Caco-2 (cell line): ENCODE measurements around the gene MYO9A. TPM values are rescaled to one million over a fixed set of nuclear protein-coding genes. Genes with fewer than 3 reads are reported as not detected.

Experiments used
- BruUV-seq: library from RNA; stranded (reverse); fragments of 400-500 nt; replicated peaks from 2 replicates; lab custom pipeline; 2021; lab: Mats Ljungman, UMichigan
- CTCF ChIA-PET: fragments of 300-600 bp; sonication (Branson Sonifier 250); formaldehyde crosslinking; loops from one replicate; lab custom pipeline; 2022; ENCODE audit warnings: antibody characterized with exemption; lab: Charles Lee
- POLR2A ChIA-PET: fragments of 300-600 bp; sonication (Branson Sonifier 250); formaldehyde crosslinking; loops from one replicate; lab custom pipeline; 2022; ENCODE audit warnings: antibody characterized with exemption; lab: Charles Lee
- DNase-seq, 2 experiments: peaks; one replicate each; pipeline versions ENCODE4 v3.0.0 to v3.0.0-alpha.2; 2020 to 2022
- H3K27me3 ChIP-seq: replicated peaks from 2 replicates; pipeline ENCODE4 v1.6.0; 2011; ENCODE audit warnings: low read length; ENCODE audit not compliant: control insufficient read depth, insufficient read depth
- H3K36me3 ChIP-seq: 2 replicates; pipeline ENCODE4 v1.5.1; 2011; ENCODE audit warnings: low read length; ENCODE audit not compliant: control insufficient read depth, insufficient read depth
- H3K4me1 ChIP-seq: fragments of 250-450 bp; sonication (Bioruptor Pico); 2 replicates; pipeline ENCODE4 v1.5.1; 2020; ENCODE audit warnings: mild to moderate bottlenecking
- H3K4me3 ChIP-seq: 2 replicates; pipeline ENCODE4 v1.5.1; 2011; ENCODE audit warnings: low read depth, mild to moderate bottlenecking, control low read depth, low read length
- H3K9me3 ChIP-seq: fragments of 250-450 bp; sonication (Bioruptor Pico); 2 replicates; pipeline ENCODE4 v1.5.1; 2020; ENCODE audit warnings: mild to moderate bottlenecking, moderate library complexity
- H3K27ac Mint-ChIP-seq: one replicate; pipeline ENCODE4 v1.8.0; 2022; ENCODE audit warnings: mixed read lengths; ENCODE audit not compliant: unreplicated experiment
- H3K27me3 Mint-ChIP-seq: one replicate; pipeline ENCODE4 v1.8.0; 2022; ENCODE audit warnings: mixed read lengths; ENCODE audit not compliant: insufficient read depth, unreplicated experiment
- H3K36me3 Mint-ChIP-seq: one replicate; pipeline ENCODE4 v1.8.0; 2022; ENCODE audit warnings: mild to moderate bottlenecking, mixed read lengths; ENCODE audit not compliant: insufficient read depth, unreplicated experiment
- H3K4me1 Mint-ChIP-seq: one replicate; pipeline ENCODE4 v1.8.0; 2022; ENCODE audit warnings: low read depth, mixed read lengths; ENCODE audit not compliant: unreplicated experiment
- H3K4me3 Mint-ChIP-seq: one replicate; pipeline ENCODE4 v1.8.0; 2022; ENCODE audit warnings: mild to moderate bottlenecking, moderate library complexity, mixed read lengths; ENCODE audit not compliant: unreplicated experiment
- H3K9me3 Mint-ChIP-seq: one replicate; pipeline ENCODE4 v1.8.0; 2022; ENCODE audit warnings: mixed read lengths; ENCODE audit not compliant: unreplicated experiment
- CTCF ChIP-seq, 2 experiments: fragments of 200-600 bp in 1 of 2; IDR thresholded peaks; 1 replicate in 1 of 2; 2 replicates in 1 of 2; pipeline versions ENCODE4 v1.5.1 to v1.8.0; 2011 to 2022; ENCODE audit warnings: antibody characterized with exemption in 1 of 2, control low read depth in 1 of 2, inconsistent platforms in 1 of 2, low read depth in 1 of 2, low read length in 1 of 2, mild to moderate bottlenecking in 1 of 2, moderate library complexity in 1 of 2; ENCODE audit not compliant: insufficient read depth in 1 of 2, severe bottlenecking in 1 of 2, unreplicated experiment in 1 of 2
- intact Hi-C: fragments of 100-400 bp; cut with micrococcal nuclease; formaldehyde crosslinking; loops from one replicate; pipeline ENCODE4 v1.10.0; 2022; ENCODE audit not compliant: unreplicated experiment
- total RNA-seq: library from RNA; stranded (reverse); gene quantifications from 2 replicates; pipeline ENCODE4 v1.2.3, GENCODE V29; 2022

Gene MYO9A
- total RNA-seq, 1 experiment from 2014 or later: 71.9 TPM

GRCh38 chr15:71945012-71945411 lies 172.9 kb downstream of the MYO9A start:
- H3K9me3 ChIP-seq: no peaks in the 10 kb centered on the region
- no peaks in the 10 kb centered on the region for H3K4me1 ChIP-seq
- no peaks in the 10 kb centered on the region for H3K36me3 ChIP-seq
- H3K36me3 Mint-ChIP-seq: peaks cover 11% of the 10 kb centered on the region
- no peaks in the 10 kb centered on the region for H3K27me3 Mint-ChIP-seq
- intact Hi-C loops: no loop called here
- H3K4me3 Mint-ChIP-seq: no peak overlapping the region
- DNase-seq: no peak
- H3K4me3 ChIP-seq: no peak overlapping the region
- ChIA-PET POLR2A (no interaction called here), CTCF (no interaction called here)
- no peaks in the 10 kb centered on the region for H3K4me1 Mint-ChIP-seq
- BruUV-seq: no TSS peak
- no peaks in the 10 kb centered on the region for H3K27me3 ChIP-seq
- no peak for TF ChIP-seq CTCF (IDR thresholded peaks at IDR 0.05; ENCODE audit: insufficient read depth in 1 of 2, low read depth in 1 of 2, low read length in 1 of 2, severe bottlenecking in 1 of 2, unreplicated experiment in 1 of 2)
- H3K9me3 Mint-ChIP-seq: no peaks in the 10 kb centered on the region
- no peak overlapping the region for H3K27ac Mint-ChIP-seq

GRCh38 chr15:71943806-71944205 lies 174.1 kb downstream of the MYO9A start:
- Histone ChIP-seq H3K4me1 (no peaks in the 10 kb centered on the region), H3K36me3 (no peaks in the 10 kb centered on the region), H3K9me3 (no peaks in the 10 kb centered on the region), H3K4me3 (no peak overlapping the region), H3K27me3 (no peaks in the 10 kb centered on the region)
- Mint-ChIP-seq H3K9me3 (no peaks in the 10 kb centered on the region), H3K4me3 (no peak overlapping the region), H3K27me3 (no peaks in the 10 kb centered on the region), H3K36me3 (peaks cover 6% of the 10 kb centered on the region), H3K4me1 (no peaks in the 10 kb centered on the region), H3K27ac (no peak overlapping the region)
- BruUV-seq: no TSS peak
- CTCF ChIA-PET: no interaction called here
- POLR2A ChIA-PET: no interaction called here
- TF ChIP-seq CTCF (IDR thresholded peaks at IDR 0.05; ENCODE audit: insufficient read depth in 1 of 2, low read depth in 1 of 2, low read length in 1 of 2, severe bottlenecking in 1 of 2, unreplicated experiment in 1 of 2): no peak
- intact Hi-C loops: no loop called here
- no peak for DNase-seq

GRCh38 chr15:71939981-71940588 lies 177.9 kb downstream of the MYO9A start:
- no peaks in the 10 kb centered on the region for H3K4me1 Mint-ChIP-seq
- Histone ChIP-seq H3K4me1 (no peaks in the 10 kb centered on the region), H3K27me3 (no peaks in the 10 kb centered on the region), H3K4me3 (no peak overlapping the region), H3K9me3 (no peaks in the 10 kb centered on the region), H3K36me3 (no peaks in the 10 kb centered on the region)
- no peaks in the 10 kb centered on the region for H3K27me3 Mint-ChIP-seq
- TF ChIP-seq CTCF (IDR thresholded peaks at IDR 0.05; ENCODE audit: insufficient read depth in 1 of 2, low read depth in 1 of 2, low read length in 1 of 2, severe bottlenecking in 1 of 2, unreplicated experiment in 1 of 2): no peak
- ChIA-PET CTCF (no interaction called here), POLR2A (no interaction called here)
- no peak for DNase-seq
- H3K27ac Mint-ChIP-seq: no peak overlapping the region
- no peaks in the 10 kb centered on the region for H3K9me3 Mint-ChIP-seq
- intact Hi-C loops: no loop called here
- no TSS peak for BruUV-seq
- H3K36me3 Mint-ChIP-seq: peaks cover 9% of the 10 kb centered on the region
- no peak overlapping the region for H3K4me3 Mint-ChIP-seq
